Stimulated activated naive CD4-positive, alpha-beta T cell (primary cell): ENCODE results near the gene PRPF6.
"Not testable (repeated sequence)": the region's sequence is repeated elsewhere in the genome, so short reads cannot be mapped to it uniquely, and the experiment has no call there.

Source experiments
- DNase-seq, 6 experiments: peaks; one replicate each; lab custom pipeline; 2025; lab: John Stamatoyannopoulos, UW

PRPF6 gene

DNA sequence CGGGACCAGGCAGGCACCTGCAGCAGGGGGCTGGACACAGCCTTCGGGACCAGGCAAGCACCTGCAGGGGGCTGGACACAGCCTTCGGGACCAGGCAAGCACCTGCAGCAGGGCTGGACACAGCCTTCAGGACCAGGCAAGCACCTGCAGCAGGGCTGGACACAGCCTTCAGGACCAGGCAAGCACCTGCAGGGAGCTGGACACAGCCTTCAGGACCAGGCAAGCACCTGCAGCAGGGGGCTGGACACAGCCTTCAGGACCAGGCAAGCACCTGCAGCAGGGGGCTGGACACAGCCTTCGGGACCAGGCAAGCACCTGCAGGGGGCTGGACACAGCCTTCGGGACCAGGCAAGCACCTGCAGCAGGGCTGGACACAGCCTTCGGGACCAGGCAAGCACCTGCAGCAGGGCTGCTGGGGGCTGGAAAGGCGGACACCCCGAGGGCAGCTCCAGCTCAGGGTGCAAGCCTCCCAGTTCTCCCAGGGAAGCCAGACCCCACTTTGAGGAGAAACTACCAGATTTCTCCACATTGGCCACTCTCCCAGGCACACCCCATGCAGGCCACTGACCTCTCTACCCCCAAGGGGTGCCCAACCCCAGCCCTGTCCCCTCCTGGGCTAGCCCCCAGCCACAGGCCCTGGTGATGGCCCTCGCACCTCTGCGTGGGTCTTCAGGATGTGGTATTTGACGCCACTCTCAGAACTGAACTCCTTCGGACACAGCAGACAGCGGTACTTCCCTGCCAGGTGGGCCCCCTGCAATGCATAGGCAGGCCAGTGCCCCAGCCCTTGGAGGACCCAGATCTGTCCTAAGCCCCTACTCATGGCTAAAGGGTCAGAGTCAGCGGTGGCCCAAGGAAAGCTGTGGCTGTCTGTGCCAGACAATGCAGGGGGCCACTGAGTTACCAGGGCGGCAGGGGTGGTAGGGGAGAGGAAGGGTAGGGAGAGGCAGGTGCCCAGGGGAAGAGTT lies 20.0 kb upstream of the PRPF6 start:
- not testable (repeated sequence) for DNase-seq

DNA sequence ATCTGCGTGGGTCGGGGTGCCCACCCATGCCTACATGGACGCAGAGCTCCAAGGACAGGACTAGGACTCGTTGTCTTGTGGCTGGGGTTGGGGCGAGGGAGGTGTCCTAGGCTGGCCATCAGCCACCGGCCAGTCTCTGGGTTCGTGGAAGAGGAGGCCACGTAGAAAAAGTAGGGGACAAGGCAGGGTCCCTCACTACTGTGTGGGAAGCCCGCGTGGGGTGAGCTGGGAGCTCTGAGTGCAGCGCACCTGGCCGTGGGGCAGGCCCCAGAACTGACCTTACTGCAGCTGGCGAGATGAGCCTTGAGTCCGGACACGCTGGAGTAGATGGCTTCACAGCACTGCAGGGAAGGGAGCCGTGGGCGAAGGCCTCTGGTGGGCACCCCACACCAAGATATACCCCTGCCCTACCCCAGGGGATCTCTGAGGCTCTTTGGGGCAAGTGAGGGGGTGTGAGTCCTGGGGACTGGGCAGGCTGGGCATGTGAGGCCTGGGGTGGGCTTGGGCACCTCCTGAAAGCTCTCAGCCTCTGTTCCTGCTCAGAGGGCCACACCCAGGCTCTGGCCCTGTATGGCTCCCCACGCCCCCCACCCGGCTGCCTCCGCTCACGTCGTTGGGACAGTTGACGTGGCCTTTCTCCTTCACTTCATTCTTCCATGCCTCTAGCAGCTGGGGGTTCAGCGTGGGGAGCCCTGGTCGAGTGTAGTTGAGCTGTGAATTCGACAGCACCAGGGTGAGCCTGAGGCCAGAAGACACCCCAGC lies 19.1 kb upstream of the PRPF6 start:
- no peak for DNase-seq

DNA sequence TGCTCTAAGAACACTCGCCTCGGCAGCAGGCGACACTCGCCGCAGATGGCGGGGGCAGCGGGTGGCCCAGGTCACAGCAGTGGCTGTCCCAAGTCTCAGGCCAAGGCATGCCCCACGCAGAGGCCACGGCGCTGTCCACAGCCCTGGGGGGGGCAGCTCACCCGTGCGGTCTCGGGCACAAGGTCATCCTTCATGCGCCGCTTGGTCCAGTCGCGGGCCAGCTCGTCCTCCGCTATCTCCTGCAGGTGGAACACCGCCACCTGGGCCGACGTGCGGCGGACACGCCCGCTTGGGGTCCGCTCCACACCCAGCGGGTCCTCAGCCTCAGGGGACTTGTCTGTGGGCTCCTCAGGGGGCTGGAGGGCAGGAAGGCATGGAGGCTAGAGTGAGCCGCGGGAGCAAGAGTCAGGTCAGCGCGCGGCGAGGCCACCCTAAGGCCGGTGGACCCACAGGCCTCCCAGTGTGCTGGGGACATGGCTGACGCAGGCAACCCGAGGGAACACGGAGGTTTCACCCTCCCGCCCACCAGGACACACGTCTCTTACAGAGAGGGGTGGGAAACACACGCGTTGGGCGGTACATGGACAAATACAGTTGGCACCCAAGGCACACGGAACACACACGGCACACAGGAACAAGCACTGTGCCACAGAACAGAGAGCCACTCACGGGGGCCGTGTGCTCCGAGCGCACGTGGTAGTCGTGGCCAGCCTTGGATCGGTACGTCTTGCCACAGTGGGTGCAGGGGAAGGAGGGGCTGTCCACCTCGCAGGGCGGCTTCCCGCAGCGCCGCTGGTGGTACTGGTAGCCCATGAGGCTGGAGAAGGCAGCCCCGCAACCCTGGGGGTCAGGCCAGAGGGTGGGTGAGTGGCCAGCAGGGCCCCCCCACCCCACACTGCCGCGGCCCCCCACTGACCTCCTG lies 18.2 kb upstream of the PRPF6 start:
- DNase-seq = no peak

DNA sequence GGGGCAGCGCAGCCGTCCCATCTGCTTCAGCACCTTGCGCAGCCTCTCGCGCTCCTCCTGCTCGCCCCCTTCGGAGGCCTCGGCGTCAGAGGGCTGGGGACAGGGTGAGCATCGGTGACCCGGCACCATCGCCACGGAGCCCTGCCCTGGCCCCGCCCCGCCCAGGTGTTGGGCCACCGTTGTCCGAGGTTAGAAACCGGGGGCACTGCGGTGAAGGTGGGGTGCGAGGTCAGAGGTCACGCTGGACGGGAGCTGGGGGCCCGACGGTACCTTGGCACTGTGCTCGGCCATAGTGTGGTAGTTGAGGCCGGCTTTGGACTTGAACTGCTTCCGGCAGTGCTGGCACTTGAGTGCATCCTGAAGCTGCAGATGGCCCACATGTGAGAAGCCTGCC lies 17.6 kb upstream of the PRPF6 start:
- DNase-seq = no peak

DNA sequence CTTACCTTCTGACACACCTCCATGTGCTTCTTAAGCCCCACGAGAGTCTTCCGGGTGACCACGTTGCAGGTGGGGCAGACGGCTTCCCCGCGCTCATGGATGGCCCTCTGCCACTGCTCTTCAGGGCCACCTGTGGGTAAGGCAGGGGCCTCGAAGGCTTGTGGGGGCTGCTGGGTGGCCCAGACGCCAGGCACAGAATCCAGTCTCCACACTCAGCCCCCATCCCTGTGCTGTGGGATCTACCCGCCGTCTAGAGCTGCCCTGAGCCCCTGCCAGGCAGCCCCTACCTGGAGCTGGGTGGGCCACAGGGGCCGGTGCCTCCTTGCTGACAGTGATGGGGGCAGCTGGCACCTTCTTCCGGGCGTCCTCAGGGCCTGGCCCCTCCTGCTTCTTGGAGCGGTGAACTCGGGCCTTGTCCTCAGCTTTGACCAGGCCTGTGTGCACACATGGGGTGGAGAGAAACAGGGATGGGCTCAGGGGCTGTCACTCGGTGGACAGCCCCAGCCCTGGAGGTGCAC lies 17.1 kb upstream of the PRPF6 start:
- no peak for DNase-seq

DNA sequence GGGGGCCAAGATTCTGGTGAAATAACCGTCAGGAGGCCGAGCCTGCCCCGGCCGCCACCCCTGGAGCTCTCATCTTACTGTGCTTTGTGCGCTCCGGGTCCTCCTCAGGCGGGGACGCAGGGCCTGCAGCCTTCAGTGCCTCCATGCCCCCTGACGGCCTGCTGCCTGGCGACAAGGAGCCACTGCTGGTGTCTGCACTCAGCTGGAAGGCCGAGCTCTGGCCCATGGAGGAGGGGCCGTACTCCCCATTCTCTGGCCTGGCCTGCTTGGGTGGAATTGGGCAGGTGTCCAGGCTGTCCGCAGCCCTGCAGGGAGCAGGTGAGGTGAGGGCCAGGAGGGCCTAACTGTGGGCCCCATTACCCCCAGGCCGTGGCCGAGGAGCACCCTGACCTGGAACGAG lies 16.5 kb upstream of the PRPF6 start:
- DNase-seq = no peak

DNA sequence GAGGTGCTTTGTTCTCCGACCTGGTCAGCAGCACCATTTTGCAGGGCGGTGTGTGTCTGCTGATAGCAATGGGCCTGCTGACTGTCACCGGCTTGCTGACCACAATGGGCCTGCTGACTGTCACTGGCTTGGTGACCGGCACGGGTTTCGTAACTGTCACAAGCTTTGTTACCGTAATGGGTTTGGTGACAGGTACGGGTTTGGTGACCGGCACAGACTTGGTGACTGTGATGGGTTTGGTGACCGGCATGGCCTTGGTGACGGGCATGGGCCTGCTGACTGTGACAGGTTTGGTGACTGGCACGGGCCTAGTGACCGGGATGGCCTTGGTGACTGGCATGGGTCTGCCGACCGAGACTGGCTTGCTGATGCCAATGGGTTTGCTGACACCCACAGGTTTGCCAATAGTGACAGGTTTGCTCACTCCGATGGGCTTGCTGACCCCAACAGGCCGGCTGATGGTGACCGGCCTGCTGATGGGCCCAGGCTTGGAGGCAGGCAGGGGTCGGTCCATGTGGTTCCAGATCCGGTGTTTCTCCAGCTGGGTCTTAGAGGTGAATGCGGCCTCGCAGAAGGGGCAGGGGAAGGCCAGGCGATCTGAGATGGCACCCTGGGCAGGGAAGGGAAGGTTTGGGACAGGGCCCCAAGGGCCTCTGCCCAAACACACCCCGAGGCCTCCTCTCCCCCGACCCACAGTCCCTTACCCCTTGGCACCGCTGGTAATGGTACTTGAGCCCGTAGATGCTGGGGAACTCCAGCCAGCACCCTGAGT lies 14.6 kb upstream of the PRPF6 start:
- no peak for DNase-seq

DNA sequence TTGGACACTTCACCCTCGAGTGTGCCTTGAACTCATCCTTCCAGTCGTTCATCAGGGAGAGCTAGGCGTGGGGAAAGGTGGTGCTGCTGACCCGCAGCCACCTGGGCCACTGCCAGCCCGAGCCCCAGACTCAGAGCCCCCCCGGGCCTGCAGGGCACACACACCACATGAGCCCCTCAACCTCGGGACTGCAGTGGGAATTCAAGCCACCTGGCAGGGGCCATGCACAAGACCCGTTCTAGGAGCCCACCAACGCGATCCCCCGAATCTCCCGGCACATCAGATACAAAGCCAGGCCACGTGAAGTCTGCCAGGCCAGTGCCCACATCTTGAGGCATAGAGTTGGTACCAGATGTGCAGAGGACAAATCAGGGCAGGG lies 14.0 kb upstream of the PRPF6 start:
- DNase-seq = no peak

DNA sequence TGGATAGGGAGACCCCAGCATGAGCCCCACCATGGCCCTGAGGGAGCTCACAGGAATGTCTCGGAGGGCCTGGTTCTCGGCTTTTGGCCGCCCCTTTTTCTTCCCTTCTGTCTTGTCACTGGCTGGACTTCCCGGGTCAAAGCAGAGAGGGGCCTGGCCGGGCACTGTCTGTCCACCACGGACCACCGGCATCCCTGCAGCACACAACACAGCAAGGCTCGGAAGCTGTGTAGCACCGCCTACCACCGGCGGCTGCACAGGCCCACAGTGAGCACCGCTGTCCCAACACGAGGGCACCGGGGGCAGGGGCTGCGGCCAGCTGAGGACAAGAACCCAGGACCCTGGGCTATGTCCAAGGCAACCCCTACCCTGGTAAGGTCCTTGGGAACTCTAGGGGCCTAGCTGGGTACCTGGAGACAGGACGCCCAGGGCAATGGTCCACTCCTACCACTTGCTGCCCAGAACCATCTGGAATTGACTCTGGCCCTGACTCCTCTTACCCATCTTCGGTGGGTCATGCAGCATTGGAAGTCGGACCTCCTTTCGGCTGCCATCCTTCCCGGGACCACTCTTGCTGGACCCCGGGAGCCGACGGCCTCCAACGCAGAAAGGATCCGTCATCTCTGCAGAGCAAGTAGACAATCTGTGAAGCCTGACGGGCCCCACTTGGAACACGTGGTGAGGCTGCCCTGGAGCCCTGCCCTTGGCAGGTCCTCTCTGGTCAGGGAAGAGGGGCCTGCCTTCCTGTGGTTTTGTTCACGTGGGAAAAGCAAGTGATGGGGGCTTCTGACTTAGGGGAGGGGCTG lies 13.4 kb upstream of the PRPF6 start:
- no peak for DNase-seq

DNA sequence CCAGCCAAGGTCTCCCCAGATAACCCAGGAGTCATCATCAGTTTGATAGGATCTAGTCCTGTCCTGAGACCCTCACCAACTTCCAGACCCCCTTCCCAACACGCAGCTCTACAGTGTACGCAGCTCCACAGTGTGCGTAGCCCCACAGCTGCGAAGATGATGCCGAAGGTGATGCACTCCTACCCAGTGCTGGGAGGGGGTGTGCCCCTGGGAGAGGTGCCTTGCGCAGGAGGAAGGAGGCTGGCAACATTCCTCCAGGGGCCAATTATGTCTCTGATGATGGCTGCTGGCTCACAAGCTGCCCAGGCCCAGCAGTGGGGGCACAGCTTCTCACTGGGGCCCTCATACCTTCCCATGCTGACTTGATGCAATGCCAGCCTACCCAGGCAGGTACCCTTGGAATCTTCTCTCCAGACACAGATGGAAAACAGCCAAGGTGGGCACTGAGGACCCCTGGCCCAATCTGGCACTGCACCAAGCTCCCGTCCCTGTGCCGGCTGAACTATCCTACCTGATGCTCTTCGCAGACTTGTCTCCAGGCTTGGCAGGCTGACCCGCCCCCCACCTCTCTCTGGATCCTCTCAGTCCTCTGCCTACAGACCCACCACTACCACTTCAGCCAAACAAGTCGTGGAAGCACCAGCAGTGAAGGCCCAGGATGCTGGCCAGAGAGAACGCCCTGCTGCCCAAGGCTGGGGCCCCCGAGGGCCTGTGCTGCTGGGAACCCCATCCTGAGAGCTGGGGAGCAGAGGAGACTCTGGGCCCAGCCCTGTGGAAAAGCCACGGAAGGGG lies 12.6 kb upstream of the PRPF6 start:
- no peak for DNase-seq

DNA sequence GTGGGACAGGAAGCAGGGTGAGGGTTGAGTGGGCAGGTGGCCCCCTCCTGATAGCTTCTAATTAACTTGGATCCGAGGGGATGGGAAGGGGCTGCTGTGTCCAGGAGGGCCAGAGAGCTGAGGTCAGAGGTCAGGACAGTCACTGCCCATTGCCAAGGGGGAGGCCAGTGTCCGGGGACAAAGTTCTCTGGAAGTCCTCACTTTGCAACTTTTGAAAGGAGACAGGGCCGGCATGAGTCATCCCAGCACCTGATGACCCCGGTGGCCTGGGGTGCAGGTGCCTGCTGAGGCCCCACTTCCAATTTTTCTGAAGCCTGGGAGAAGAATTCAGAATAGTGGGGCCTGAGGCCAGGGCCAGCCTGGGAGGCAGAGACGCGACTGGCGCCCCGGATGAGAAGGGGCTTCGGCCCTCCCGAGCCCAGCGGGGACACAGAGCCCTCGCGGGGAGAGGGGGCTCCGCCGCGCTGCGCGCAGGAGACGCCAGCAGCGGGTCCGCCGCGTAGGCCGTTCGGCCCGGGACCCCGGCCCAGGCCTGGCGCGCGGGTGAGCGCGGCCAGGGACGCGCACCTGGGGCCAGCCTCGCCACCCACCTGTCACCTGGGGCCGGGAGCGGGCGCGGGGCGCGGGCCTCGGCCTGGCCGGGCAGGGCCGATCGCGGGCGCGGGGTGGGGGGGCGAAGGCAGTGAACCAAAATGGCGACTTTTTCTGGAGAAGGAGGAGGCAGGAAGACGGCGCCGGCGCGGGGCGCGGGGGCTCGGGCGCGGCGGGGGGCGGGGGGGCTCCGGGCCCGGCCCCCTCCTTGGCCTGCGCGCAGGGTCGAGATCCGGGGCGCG lies 11.8 kb upstream of the PRPF6 start:
- peak in 4 of 6 experiments; percentile 41 to 66 (median 50) for DNase-seq

DNA sequence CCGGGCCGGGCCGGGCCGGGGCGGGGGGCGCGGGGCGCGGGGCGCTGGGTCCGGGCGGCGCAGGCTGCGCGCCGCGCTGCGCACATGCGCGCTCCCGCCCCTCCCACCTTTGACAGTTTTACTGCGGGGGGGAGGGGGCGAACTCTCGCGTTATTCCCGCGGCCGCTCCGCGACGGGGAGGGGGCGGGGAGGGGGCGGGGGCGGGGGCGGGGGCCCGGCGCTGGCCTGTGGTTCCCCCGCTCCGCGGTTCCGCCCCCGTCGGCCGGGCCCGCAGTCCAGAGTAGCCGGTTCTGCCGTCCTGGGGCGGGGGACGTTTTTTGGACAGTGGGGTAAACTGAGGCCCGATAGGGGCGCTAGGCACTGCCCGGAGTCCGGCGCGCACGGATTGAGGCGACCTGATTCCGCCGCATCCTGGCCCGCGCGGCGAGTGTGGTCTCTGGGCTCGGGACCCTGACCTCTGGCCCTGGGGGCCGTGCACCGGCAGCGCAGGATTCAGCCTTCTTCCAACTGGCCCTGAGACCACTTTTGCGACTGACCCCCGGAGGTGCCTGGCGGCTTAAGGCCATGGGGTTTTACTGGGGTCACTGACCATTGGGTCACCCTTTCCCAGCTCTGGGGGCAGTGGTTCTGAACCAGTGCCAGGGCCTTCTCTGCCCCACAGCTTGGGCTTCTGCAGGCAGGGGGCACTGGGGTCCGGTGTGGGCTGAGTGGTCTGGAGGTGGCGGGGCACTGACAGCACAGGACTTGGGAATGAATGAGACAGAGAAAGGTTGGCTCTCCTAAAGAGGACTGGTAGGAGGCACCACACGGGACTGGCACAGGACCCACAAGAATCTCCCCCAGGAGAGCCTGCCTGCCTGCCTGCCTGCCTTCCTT lies 10.9 kb upstream of the PRPF6 start, which contains the start of gene ZNF512B:
Gene ZNF512B (minus strand): TSS at position 93 of the 876 bp plus-strand sequence. CDS start 1,980 bp downstream, outside the sequence.
- peak in 5 of 6 experiments; percentile 45 to 66 (median 58) for DNase-seq

DNA sequence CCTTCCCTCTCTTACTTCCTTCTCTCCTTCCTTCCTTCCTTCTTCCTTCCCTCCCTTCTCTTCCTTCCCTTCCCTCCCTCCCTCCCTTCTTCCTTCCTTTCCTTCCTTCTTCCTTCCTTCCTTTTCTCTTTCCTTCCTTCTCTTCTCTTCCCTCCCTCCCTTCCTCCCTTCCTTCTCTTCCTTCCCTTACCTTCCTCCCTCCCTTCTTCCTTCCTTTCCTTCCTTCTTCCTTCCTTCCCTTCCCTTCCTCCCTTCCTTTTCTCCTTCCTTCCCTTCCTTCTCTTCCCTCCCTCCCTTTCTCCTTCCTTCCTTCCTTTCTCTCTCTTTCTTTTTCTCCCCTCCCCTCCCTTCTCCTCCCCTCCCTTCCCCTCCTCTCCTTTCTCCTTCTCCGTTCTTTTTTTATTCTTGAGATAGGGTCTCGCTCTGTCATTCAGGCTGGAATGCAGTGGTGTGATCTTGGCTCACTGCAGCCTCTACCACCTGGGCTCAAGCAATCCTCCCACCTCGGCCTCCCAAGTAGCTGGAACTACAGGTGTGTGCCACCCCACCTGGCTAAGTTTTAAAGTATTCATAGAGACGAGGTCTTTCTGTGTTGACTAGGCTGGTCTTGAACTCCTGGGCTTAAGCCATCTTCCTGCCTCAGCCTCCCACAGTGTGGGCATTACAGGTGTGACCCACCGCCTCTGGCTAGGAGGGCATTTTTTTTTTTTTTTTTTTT lies 10.1 kb upstream of the PRPF6 start:
- DNase-seq = no peak

DNA sequence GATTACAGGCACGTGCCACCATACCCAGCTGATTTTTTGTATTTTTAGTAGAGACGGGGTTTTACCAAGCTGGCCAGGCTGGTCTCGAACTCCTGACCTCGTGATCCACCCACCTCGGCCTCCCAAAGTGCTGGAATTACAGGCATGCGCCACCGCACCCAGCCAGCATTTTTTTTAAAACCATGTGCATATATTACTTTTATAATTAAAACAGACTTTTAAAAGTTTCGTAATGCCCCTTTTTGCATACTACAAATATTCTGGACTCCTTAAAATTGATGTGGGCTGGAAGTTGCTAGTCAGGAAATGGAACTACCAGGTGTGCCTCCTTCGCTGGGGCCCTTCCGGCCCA lies 9.0 kb upstream of the PRPF6 start:
- DNase-seq = not testable (repeated sequence)

DNA sequence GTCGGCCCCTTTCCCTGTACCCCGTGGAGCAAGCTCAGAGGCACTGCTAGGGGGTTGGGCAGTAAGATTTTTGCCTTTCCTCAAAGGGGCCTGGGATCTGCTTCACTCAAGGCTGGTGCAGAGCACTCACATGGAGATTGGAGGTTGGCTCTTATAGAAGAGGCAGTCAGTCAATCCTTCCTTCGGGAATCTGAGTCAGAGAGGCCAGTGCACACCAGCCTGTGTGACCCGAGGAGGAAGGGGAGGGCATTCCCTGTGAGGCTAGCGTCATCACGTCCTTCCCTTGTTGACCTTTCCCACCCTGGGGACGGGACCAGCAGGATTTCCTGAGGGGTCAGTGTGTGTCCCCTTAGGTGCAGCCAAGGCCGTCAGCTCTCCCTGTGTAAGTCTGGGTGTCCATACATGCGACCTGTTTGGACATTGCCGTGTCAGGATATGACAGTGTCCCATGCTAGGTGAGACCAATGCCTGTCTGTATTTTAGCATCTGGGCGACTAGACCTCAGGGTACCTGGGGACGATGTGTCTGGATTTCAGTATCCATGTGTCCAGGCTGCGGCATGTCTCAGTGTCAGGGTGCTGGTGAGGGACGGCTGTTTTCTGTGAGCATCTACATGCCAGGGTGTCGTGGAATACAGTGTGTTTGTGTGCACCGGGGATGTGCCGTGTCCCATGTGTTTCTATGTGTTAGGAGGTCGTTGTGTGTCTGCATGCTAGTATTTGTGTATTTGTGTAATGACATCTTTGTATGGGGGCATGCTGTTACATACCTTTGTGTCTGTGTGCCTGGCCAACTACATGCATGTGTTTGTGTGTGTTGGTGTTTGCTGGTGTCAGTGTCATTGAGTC lies 8.4 kb upstream of the PRPF6 start:
- no peak for DNase-seq

DNA sequence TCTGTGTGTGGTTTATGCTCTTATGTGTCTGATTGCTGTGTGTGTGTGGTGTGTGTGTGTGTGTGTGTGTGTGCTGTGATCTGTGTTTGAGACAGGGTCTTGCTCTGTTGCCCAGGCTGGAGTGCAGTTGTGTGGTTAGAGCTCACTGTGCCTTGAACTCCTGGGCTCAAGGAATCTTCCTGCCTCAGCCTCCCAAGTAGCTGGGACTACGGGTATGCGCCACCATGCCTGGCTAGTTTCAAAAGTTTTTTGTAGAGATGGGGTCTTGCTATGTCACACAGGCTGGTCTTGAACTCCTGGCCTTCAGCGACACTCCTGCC lies 7.8 kb upstream of the PRPF6 start:
- no peak for DNase-seq
